H1 (cell line): ENCODE results near the gene APPL2. TPM values are rescaled to one million over a fixed set of nuclear protein-coding genes. Genes with fewer than 3 reads are reported as not detected.

Experiments used
- CTCF ChIA-PET: fragments of 300-600 bp; sonication (Branson Sonifier 250); formaldehyde crosslinking; loops from one replicate; lab custom pipeline; 2021; ENCODE audit not compliant: partially characterized antibody; lab: Charles Lee
- POLR2A ChIA-PET: fragments of 300-600 bp; sonication (Branson Sonifier 250); formaldehyde crosslinking; loops from one replicate; lab custom pipeline; 2021; ENCODE audit warnings: inconsistent platforms; ENCODE audit not compliant: partially characterized antibody; lab: Charles Lee
- DNase-seq, 2 experiments: peaks; one replicate each; pipeline versions ENCODE4 v3.0.0 to v3.0.0-alpha.2; 2010 to 2022; ENCODE audit warnings: low spot score in 2 of 2, low read depth in 1 of 2, mixed read lengths in 1 of 2
- FAIRE-seq: peaks from 2 replicates; lab custom pipeline; 2011; peaks lifted over from hg19 to GRCh38; lab: Jason Lieb, UNC
- H2AFZ ChIP-seq: 2 replicates; pipeline ENCODE4 v1.8.1; 2012; ENCODE audit warnings: low read length, inconsistent platforms
- H2AK5ac ChIP-seq: 2 replicates; pipeline ENCODE4 v1.6.1; 2013; ENCODE audit warnings: low read depth, low read length
- H2BK120ac ChIP-seq: replicated peaks from 2 replicates; pipeline ENCODE3; 2013; ENCODE audit warnings: low read depth, low read length, inconsistent platforms
- H2BK12ac ChIP-seq: 2 replicates; pipeline ENCODE4 v1.6.1; 2013; ENCODE audit warnings: low read depth, low read length
- H2BK15ac ChIP-seq: 2 replicates; pipeline ENCODE4 v1.6.1; 2013; ENCODE audit warnings: low read length
- H2BK20ac ChIP-seq: 2 replicates; pipeline ENCODE4 v1.6.1; 2013; ENCODE audit warnings: low read length
- H2BK5ac ChIP-seq: 2 replicates; pipeline ENCODE4 v1.6.1; 2013; ENCODE audit warnings: low read depth, low read length
- H3K14ac ChIP-seq: 2 replicates; pipeline ENCODE4 v1.6.1; 2013; ENCODE audit warnings: inconsistent platforms; ENCODE audit not compliant: insufficient read length
- H3K18ac ChIP-seq: 2 replicates; pipeline ENCODE4 v1.6.1; 2013; ENCODE audit warnings: low read length; ENCODE audit errors: extremely low read depth
- H3K23ac ChIP-seq: 2 replicates; pipeline ENCODE4 v1.6.1; 2013; ENCODE audit warnings: inconsistent platforms; ENCODE audit not compliant: insufficient read length
- H3K23me2 ChIP-seq: 2 replicates; pipeline ENCODE4 v1.6.1; 2013; ENCODE audit warnings: low read depth, low read length
- H3K27ac ChIP-seq: 2 replicates; pipeline ENCODE4 v1.6.1; 2011; ENCODE audit warnings: low read depth, low read length, inconsistent platforms
- H3K27me3 ChIP-seq, 4 experiments: replicated peaks in 1 of 4; 1 replicate in 1 of 4; 2 replicates in 3 of 4; pipeline versions ENCODE4 v1.6.1 to v1.8.1; 2011 to 2013; ENCODE audit warnings: low read length in 3 of 4, mild to moderate bottlenecking in 3 of 4, inconsistent platforms in 2 of 4, mixed read lengths in 2 of 4, moderate library complexity in 1 of 4; ENCODE audit not compliant: control insufficient read depth in 3 of 4, insufficient read depth in 3 of 4; ENCODE audit errors: extremely low read depth in 1 of 4
- H3K36me3 ChIP-seq, 4 experiments: 2 replicates each; pipeline versions ENCODE4 v1.6.1 to v1.8.1; 2011 to 2013; ENCODE audit warnings: mild to moderate bottlenecking in 4 of 4, low read length in 3 of 4, moderate library complexity in 2 of 4, control low read depth in 1 of 4, inconsistent platforms in 1 of 4; ENCODE audit not compliant: insufficient read depth in 4 of 4, control insufficient read depth in 2 of 4
- H3K4ac ChIP-seq: replicated peaks from 2 replicates; pipeline ENCODE3; 2013; ENCODE audit warnings: low read length, low read depth, mixed read lengths, inconsistent platforms; ENCODE audit not compliant: insufficient read length
- H3K4me1 ChIP-seq, 4 experiments: replicated peaks in 1 of 4; 1 replicate in 1 of 4; 2 replicates in 3 of 4; pipeline versions ENCODE4 v1.6.1 to v1.8.1; 2011 to 2013; ENCODE audit warnings: low read length in 3 of 4, inconsistent platforms in 2 of 4, mixed read lengths in 1 of 4; ENCODE audit not compliant: insufficient read depth in 4 of 4, control insufficient read depth in 3 of 4
- H3K4me2 ChIP-seq, 2 experiments: 2 replicates each; pipeline versions ENCODE4 v1.6.1 to v1.8.1; 2011 to 2013; ENCODE audit warnings: low read depth in 2 of 2, low read length in 2 of 2, control low read depth in 1 of 2, inconsistent platforms in 1 of 2, mild to moderate bottlenecking in 1 of 2; ENCODE audit not compliant: insufficient read depth in 1 of 2
- H3K4me3 ChIP-seq, 4 experiments: fragments of 200-600, 300-600 bp in 1 of 4; sonication (generic), shearing (Covaris generic), sonication (Bioruptor Twin) in 1 of 4; 2 replicates each; pipeline versions ENCODE4 v1.5.1 to v1.8.1; 2011 to 2016; ENCODE audit warnings: low read length in 4 of 4, low read depth in 3 of 4, control low read depth in 2 of 4, inconsistent platforms in 2 of 4, mild to moderate bottlenecking in 2 of 4, mixed read lengths in 1 of 4, moderate library complexity in 1 of 4; ENCODE audit not compliant: insufficient read depth in 2 of 4; ENCODE audit errors: extremely low read depth in 1 of 4
- H3K56ac ChIP-seq: replicated peaks from 2 replicates; pipeline ENCODE3; 2013; ENCODE audit warnings: low read depth, mild to moderate bottlenecking, mixed read lengths, low read length, inconsistent platforms; ENCODE audit not compliant: insufficient read length
- H3K79me1 ChIP-seq: 2 replicates; pipeline ENCODE4 v1.6.1; 2013; ENCODE audit warnings: low read depth, low read length, control low read depth
- H3K79me2 ChIP-seq, 2 experiments: 2 replicates each; pipeline versions ENCODE4 v1.6.1 to v1.8.1; 2012 to 2013; ENCODE audit warnings: low read length in 2 of 2, mild to moderate bottlenecking in 2 of 2, inconsistent platforms in 1 of 2; ENCODE audit not compliant: insufficient read depth in 2 of 2, control insufficient read depth in 1 of 2
- H3K9ac ChIP-seq, 4 experiments: replicated peaks in 1 of 4; 1 replicate in 1 of 4; 2 replicates in 3 of 4; pipeline versions ENCODE4 v1.6.1 to v1.8.1; 2011 to 2013; ENCODE audit warnings: low read depth in 3 of 4, low read length in 3 of 4, control low read depth in 2 of 4, mild to moderate bottlenecking in 2 of 4, moderate library complexity in 2 of 4, inconsistent platforms in 1 of 4; ENCODE audit errors: extremely low read depth in 1 of 4
- H3K9me3 ChIP-seq, 2 experiments: 2 replicates each; pipeline versions ENCODE4 v1.6.1 to v1.8.1; 2012 to 2013; ENCODE audit warnings: mild to moderate bottlenecking in 2 of 2, moderate library complexity in 2 of 2, control low read depth in 1 of 2, inconsistent platforms in 1 of 2, low read depth in 1 of 2, low read length in 1 of 2, mixed read lengths in 1 of 2; ENCODE audit not compliant: insufficient read depth in 2 of 2
- H4K20me1 ChIP-seq, 2 experiments: replicated peaks in 1 of 2; 2 replicates each; pipeline versions ENCODE3 to v1.8.1; 2011 to 2013; ENCODE audit warnings: inconsistent platforms in 2 of 2, low read length in 2 of 2, mild to moderate bottlenecking in 1 of 2; ENCODE audit not compliant: insufficient read depth in 2 of 2, control insufficient read depth in 1 of 2
- H4K5ac ChIP-seq: 2 replicates; pipeline ENCODE4 v1.6.1; 2013; ENCODE audit warnings: low read length, low read depth, mixed read lengths, inconsistent platforms; ENCODE audit not compliant: insufficient read length
- H4K8ac ChIP-seq: 2 replicates; pipeline ENCODE4 v1.8.0; 2013; ENCODE audit warnings: mild to moderate bottlenecking, moderate library complexity, low read length, inconsistent platforms; ENCODE audit not compliant: insufficient read depth; ENCODE audit errors: extremely low read depth
- H4K91ac ChIP-seq: replicated peaks from 2 replicates; pipeline ENCODE3; 2013; ENCODE audit warnings: low read length, mixed read lengths, inconsistent platforms; ENCODE audit not compliant: insufficient read length
- ASH2L ChIP-seq: fragments of 200-600, 300-600 bp; sonication (generic); IDR thresholded peaks from one replicate; pipeline ENCODE4 v1.7.1; 2017; ENCODE audit warnings: low read length
- KDM4A ChIP-seq: IDR thresholded peaks from one replicate; pipeline ENCODE4 v1.7.1; 2012; ENCODE audit warnings: low read depth, mild to moderate bottlenecking, moderate library complexity, low read length, inconsistent platforms; ENCODE audit not compliant: severe bottlenecking
- MAFK ChIP-seq: IDR thresholded peaks from 2 replicates; pipeline ENCODE4 v1.6.1; 2012; ENCODE audit warnings: low read depth, mild to moderate bottlenecking, improper control_type of control experiment, low read length
- SIRT6 ChIP-seq: IDR thresholded peaks from one replicate; pipeline ENCODE4 v1.7.1; 2012; ENCODE audit warnings: low read length, inconsistent platforms
- WGBS, 2 experiments: shearing (Covaris generic) in 1 of 2; methylation state at CpG; one replicate each; pipeline versions ENCODE4 v1.1.6 to v1.1.7; 2013 to 2015; ENCODE audit warnings: low lambda C conversion rate in 2 of 2, mixed read lengths in 2 of 2, inconsistent platforms in 1 of 2, low coverage in 1 of 2, missing lambda C conversion rate in 1 of 2; ENCODE audit not compliant: insufficient replicate concordance in 2 of 2, insufficient coverage in 1 of 2, insufficient read length in 1 of 2; ENCODE audit errors: extremely low coverage in 1 of 2, missing lambda C conversion rate in 1 of 2; 5-methylcytosine and 5-hydroxymethylcytosine counted together
- polyA plus RNA-seq, 7 experiments: library from polyadenylated mRNA; depleted of rRNA in 3 of 7; stranded (reverse) in 5 of 7; unstranded in 2 of 7; fragments of >200 nt in 5 of 7; fragments of 200-250 nt in 2 of 7; gene quantifications; 1 replicate in 5 of 7; 2 replicates in 1 of 7; 4 replicates in 1 of 7; pipeline versions ENCODE4 v1.2.1 to v1.2.3, GENCODE V29; 2011 to 2013; ENCODE audit warnings: missing spikeins in 2 of 7, mixed read lengths in 2 of 7
- total RNA-seq: library from RNA; stranded (reverse); fragmentation: NEBNext Ultra II Directional; extraction: Animal tissue kit (Norgen Biotek cat#: 25700); gene quantifications from 2 replicates; pipeline ENCODE4 v1.2.1, GENCODE V29; 2021

Gene APPL2
- total and polyA plus RNA-seq, 2 of the 8 experiments (the other 6 are each of a cell fraction or from before 2014, with no cell fraction given) = 8.9 to 22.9 TPM

DNA sequence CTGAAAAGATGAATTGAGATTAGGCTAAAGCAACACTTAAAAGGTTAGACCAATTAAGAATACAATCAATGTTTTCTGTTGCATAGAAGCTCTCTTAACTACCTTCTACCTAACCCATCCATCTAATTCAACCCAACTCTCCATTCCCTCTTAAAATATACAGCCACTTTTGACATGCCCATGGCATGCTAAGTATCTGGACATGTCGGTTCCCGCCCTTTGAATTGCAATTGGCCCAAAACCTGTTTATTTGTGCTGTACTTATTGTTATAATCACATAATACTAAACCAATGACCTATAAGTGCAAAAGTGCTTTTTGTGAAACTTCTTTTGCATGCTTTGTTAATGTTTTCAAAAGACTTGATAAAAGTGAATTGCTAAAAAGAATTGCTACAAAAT, 37.6 kb upstream of the APPL2 start:
- Histone ChIP-seq H2BK15ac (no peak overlapping the region), H3K9me3 (no peaks in the 10 kb centered on the region), H3K27me3 (no peaks in the 10 kb centered on the region; a peak in 1 of 7 replicates), H3K4me3 (no peak overlapping the region), H2AFZ (no peak overlapping the region), H2BK20ac (no peak overlapping the region), H3K9ac (no peak overlapping the region), H3K36me3 (no peaks in the 10 kb centered on the region), H3K23ac (no peak overlapping the region), H4K91ac (no peak overlapping the region), H3K18ac (no peak overlapping the region), H3K4me2 (no peak overlapping the region), H2BK120ac (no peak overlapping the region), H4K20me1 (no peaks in the 10 kb centered on the region), H3K27ac (no peak overlapping the region), H3K56ac (no peak overlapping the region), H3K14ac (no peak overlapping the region), H3K79me2 (no peaks in the 10 kb centered on the region), H3K4me1 (no peaks in the 10 kb centered on the region), H2BK5ac (no peak overlapping the region), H2BK12ac (no peak overlapping the region), H4K8ac (no peak overlapping the region), H3K23me2 (no peaks in the 10 kb centered on the region), H3K4ac (no peak overlapping the region), H2AK5ac (no peak overlapping the region), H3K79me1 (no peaks in the 10 kb centered on the region), H4K5ac (no peak overlapping the region)
- ChIA-PET POLR2A (no interaction called here), CTCF (interaction anchor here (1.5 to 1.7 kb wide), 2 partner anchors 13 to 109 kb away, joined by 4 to 6 read pairs; no protein-coding TSS in a partner anchor)
- WGBS, 2 experiments = 85% methylated on average over 2 of the region's 2 CpGs; no CpG with 5 or more reads in 1 of the 2 experiments
- DNase-seq (no peak), FAIRE-seq (no peak)
- no peak for TF ChIP-seq MAFK
- TF ChIP-seq ASH2L = no peak
- TF ChIP-seq KDM4A = no peak
- no peak for TF ChIP-seq SIRT6
